Endothelial cell of umbilical vein (primary cell): ENCODE measurements around the gene YTHDF2. TPM values are rescaled to one million over a fixed set of nuclear protein-coding genes. Genes with fewer than 3 reads are reported as not detected.
"Not testable (repeated sequence)": the region's sequence is repeated elsewhere in the genome, so short reads cannot be mapped to it uniquely, and the experiment has no call there.

Experiments used
- BruUV-seq: library from RNA; stranded (reverse); fragments of 400-500 nt; replicated peaks from 2 replicates; lab custom pipeline; 2021; lab: Mats Ljungman, UMichigan
- CTCF ChIA-PET: fragments of 300-600, 350-600 bp; sonication (Branson Sonifier 250); formaldehyde crosslinking; loops from one replicate; lab custom pipeline; 2021; ENCODE audit warnings: antibody characterized with exemption, inconsistent platforms; lab: Charles Lee
- POLR2A ChIA-PET: fragments of 300-600, 350-600 bp; sonication (Branson Sonifier 250); formaldehyde crosslinking; loops from one replicate; lab custom pipeline; 2021; ENCODE audit warnings: antibody characterized with exemption, inconsistent platforms; lab: Charles Lee
- DNase-seq: peaks from one replicate; pipeline ENCODE4 v3.0.0-alpha.2; 2011; ENCODE audit warnings: low read depth, low spot score
- FAIRE-seq: peaks from 2 replicates; lab custom pipeline; 2011; peaks lifted over from hg19 to GRCh38; lab: Jason Lieb, UNC
- H2AFZ ChIP-seq: 2 replicates; pipeline ENCODE4 v1.6.0; 2012; ENCODE audit warnings: low read depth, low read length, control low read depth, inconsistent platforms
- H3K27ac ChIP-seq: 2 replicates; pipeline ENCODE4 v1.5.1; 2011; ENCODE audit warnings: low read depth, mild to moderate bottlenecking, control low read depth, low read length, moderate library complexity; ENCODE audit not compliant: insufficient read depth
- H3K27me3 ChIP-seq, 2 experiments: 2 replicates each; pipeline versions ENCODE4 v1.6.0 to v1.6.1; 2011; ENCODE audit warnings: low read length in 2 of 2, mixed read lengths in 1 of 2; ENCODE audit not compliant: control insufficient read depth in 2 of 2, insufficient read depth in 2 of 2
- H3K36me3 ChIP-seq, 2 experiments: 2 replicates in 1 of 2; 3 replicates in 1 of 2; pipeline ENCODE4 v1.5.1; 2011; ENCODE audit warnings: low read length in 2 of 2, mild to moderate bottlenecking in 1 of 2, moderate library complexity in 1 of 2; ENCODE audit not compliant: control insufficient read depth in 2 of 2, insufficient read depth in 2 of 2; ENCODE audit errors: extremely low read depth in 1 of 2
- H3K4me1 ChIP-seq: 3 replicates; pipeline ENCODE4 v1.5.1; 2011; ENCODE audit warnings: mild to moderate bottlenecking, low read length; ENCODE audit not compliant: control insufficient read depth, insufficient read depth; ENCODE audit errors: extremely low read depth
- H3K4me2 ChIP-seq: 2 replicates; pipeline ENCODE4 v1.6.1; 2011; ENCODE audit warnings: low read length, control low read depth, mixed read lengths; ENCODE audit not compliant: insufficient read depth
- H3K4me3 ChIP-seq, 3 experiments: fragments of 200-600 bp in 1 of 3; sonication (generic), shearing (Covaris generic) in 1 of 3; replicated peaks in 1 of 3; 2 replicates each; pipeline ENCODE4 v1.5.1; 2011 to 2016; ENCODE audit warnings: control low read depth in 3 of 3, low read length in 3 of 3, mild to moderate bottlenecking in 2 of 3, inconsistent platforms in 1 of 3, low read depth in 1 of 3, moderate library complexity in 1 of 3; ENCODE audit not compliant: insufficient read depth in 1 of 3
- H3K79me2 ChIP-seq: 2 replicates; pipeline ENCODE4 v1.6.0; 2012; ENCODE audit warnings: low read length, inconsistent platforms; ENCODE audit not compliant: control insufficient read depth, insufficient read depth
- H3K9ac ChIP-seq: replicated peaks from 2 replicates; pipeline ENCODE3; 2011; ENCODE audit warnings: low read length, control low read depth; ENCODE audit not compliant: insufficient read depth; ENCODE audit errors: extremely low read depth
- H3K9me1 ChIP-seq: replicated peaks from 3 replicates; pipeline ENCODE4 v1.6.0; 2011; ENCODE audit warnings: mild to moderate bottlenecking, low read length; ENCODE audit not compliant: control insufficient read depth, insufficient read depth; ENCODE audit errors: extremely low read depth
- H3K9me3 ChIP-seq: replicated peaks from 2 replicates; pipeline ENCODE4 v1.5.1; 2012; ENCODE audit warnings: low read length, inconsistent platforms; ENCODE audit not compliant: control insufficient read depth, insufficient read depth
- H4K20me1 ChIP-seq: replicated peaks from 2 replicates; pipeline ENCODE3; 2011; ENCODE audit warnings: mild to moderate bottlenecking, low read length; ENCODE audit not compliant: control insufficient read depth, insufficient read depth; ENCODE audit errors: extremely low read depth
- FOS ChIP-seq: IDR thresholded peaks from 2 replicates; pipeline ENCODE4 v1.6.1; 2011; ENCODE audit warnings: mild to moderate bottlenecking, low read length, moderate library complexity, borderline replicate concordance; ENCODE audit not compliant: insufficient read depth
- GATA2 ChIP-seq: IDR thresholded peaks from 2 replicates; pipeline ENCODE4 v1.7.0; 2011; ENCODE audit warnings: low read depth, mild to moderate bottlenecking, moderate library complexity, mixed read lengths, low read length; ENCODE audit not compliant: insufficient read length, insufficient read depth
- JUN ChIP-seq: IDR thresholded peaks from 2 replicates; pipeline ENCODE4 v1.6.1; 2011; ENCODE audit warnings: borderline replicate concordance, low read depth; ENCODE audit not compliant: insufficient read length, insufficient read depth
- POLR2A ChIP-seq: IDR thresholded peaks from 2 replicates; pipeline ENCODE4 v1.6.1; 2012; ENCODE audit warnings: low read depth, mild to moderate bottlenecking, control low read depth, low read length
- POLR2AphosphoS5 ChIP-seq: IDR thresholded peaks from 2 replicates; pipeline ENCODE4 v1.6.1; 2012; ENCODE audit warnings: low read depth, mild to moderate bottlenecking, control low read depth, low read length, moderate library complexity; ENCODE audit not compliant: insufficient read depth
- dilution Hi-C: fragments of 300-500 bp; cut with MboI; formaldehyde crosslinking; loops from one replicate; pipeline ENCODE4 v1.15.0; 2019; ENCODE audit warnings: low sequenced_read_pairs; ENCODE audit not compliant: extremely low pct_ligation_motif_present
- intact Hi-C: fragments of 100-400 bp; cut with micrococcal nuclease; formaldehyde crosslinking; loops from one replicate; pipeline ENCODE4 v1.10.0; 2022
- polyA plus RNA-seq, 4 experiments: library from polyadenylated mRNA; depleted of rRNA in 3 of 4; stranded (reverse) in 3 of 4; unstranded in 1 of 4; fragments of >200 nt; gene quantifications; 2 replicates each; pipeline versions ENCODE4 v1.2.1 to v1.2.3, GENCODE V29; 2011 to 2012; ENCODE audit warnings: missing spikeins in 1 of 4
- total RNA-seq: library from RNA; stranded (reverse); gene quantifications from 2 replicates; pipeline ENCODE4 v1.2.3, GENCODE V29; 2021
- TF ChIP-seq, protein P1 (sequence below): IDR thresholded peaks from 2 replicates; pipeline ENCODE4 v1.6.1; 2011; ENCODE audit not compliant: insufficient read depth, insufficient read length
- TF ChIP-seq, protein P2 (sequence below), 2 donors: IDR thresholded peaks; 1 replicate in 1 of 2; 2 replicates in 1 of 2; pipeline ENCODE4 v1.5.1; 2011; ENCODE audit warnings: low read length in 2 of 2, mild to moderate bottlenecking in 2 of 2, moderate library complexity in 2 of 2, control low read depth in 1 of 2, inconsistent platforms in 1 of 2, low read depth in 1 of 2; ENCODE audit not compliant: insufficient read depth in 1 of 2; ENCODE audit errors: extremely low read depth in 1 of 2

The YTHDF2 gene
- total and polyA plus RNA-seq, 2 donors (not counting 3 experiments of a cell fraction or from before 2014, with no cell fraction given) = 72.4 to 105 TPM

DNA sequence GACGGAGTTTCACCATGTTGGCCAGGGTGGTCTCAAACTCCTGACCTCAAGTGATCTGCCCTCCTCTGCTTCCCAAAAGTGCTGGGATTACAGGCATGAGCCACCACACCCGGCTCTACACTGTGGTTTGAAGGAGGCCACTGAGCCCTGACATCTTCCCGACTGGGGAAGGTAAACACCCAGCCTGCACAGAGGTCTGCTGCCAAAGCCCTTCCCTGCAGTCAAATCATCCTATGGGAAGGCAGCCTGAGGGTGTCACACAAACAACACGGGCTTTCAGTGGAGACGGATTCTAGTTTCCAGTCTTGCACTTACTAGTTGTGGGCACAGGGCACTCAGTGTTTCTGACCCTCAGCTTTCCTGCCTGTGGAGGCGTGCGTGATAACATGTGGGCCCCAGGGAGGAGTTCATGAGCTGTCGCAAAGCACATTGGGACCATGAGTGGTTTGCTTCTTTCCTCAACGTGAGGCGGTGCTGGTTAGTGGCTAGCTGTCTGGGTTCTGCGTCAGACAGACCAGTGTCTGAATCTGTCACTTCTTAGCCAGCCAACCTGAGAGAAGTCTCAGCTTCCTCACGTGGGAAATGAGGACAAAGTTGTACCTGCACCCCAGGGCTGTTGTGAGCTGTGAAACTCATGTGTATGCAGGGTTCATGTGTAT lies 53.8 kb downstream of the YTHDF2 start:
- ChIA-PET CTCF (interaction anchor here (0.7 kb wide), 1 partner anchor 87 kb away, joined by 4 read pairs; no protein-coding TSS in a partner anchor), POLR2A (no interaction called here)
- H3K9ac ChIP-seq = no peak overlapping the region
- H3K79me2 ChIP-seq = no peaks in the 10 kb centered on the region
- H3K4me3 ChIP-seq = no peak overlapping the region
- no peaks in the 10 kb centered on the region for H3K9me3 ChIP-seq
- no peak overlapping the region for H3K27ac ChIP-seq
- H4K20me1 ChIP-seq = no peaks in the 10 kb centered on the region
- intact Hi-C loops = no loop called here
- H3K9me1 ChIP-seq = no peaks in the 10 kb centered on the region
- H3K4me1 ChIP-seq = no peaks in the 10 kb centered on the region
- H2AFZ ChIP-seq = no peak overlapping the region
- H3K27me3 ChIP-seq = peaks cover 0 to 2% of the 10 kb centered on the region in 2 experiments
- FAIRE-seq (no peak), DNase-seq (no peak)
- no peak for TF ChIP-seq GATA2
- no peak for TF ChIP-seq FOS
- TF ChIP-seq POLR2A = no peak
- no peak for TF ChIP-seq POLR2AphosphoS5
- TF ChIP-seq JUN = no peak
- TF ChIP-seq, protein P1, sequence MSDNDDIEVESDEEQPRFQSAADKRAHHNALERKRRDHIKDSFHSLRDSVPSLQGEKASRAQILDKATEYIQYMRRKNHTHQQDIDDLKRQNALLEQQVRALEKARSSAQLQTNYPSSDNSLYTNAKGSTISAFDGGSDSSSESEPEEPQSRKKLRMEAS = no peak
- TF ChIP-seq, protein P2, sequence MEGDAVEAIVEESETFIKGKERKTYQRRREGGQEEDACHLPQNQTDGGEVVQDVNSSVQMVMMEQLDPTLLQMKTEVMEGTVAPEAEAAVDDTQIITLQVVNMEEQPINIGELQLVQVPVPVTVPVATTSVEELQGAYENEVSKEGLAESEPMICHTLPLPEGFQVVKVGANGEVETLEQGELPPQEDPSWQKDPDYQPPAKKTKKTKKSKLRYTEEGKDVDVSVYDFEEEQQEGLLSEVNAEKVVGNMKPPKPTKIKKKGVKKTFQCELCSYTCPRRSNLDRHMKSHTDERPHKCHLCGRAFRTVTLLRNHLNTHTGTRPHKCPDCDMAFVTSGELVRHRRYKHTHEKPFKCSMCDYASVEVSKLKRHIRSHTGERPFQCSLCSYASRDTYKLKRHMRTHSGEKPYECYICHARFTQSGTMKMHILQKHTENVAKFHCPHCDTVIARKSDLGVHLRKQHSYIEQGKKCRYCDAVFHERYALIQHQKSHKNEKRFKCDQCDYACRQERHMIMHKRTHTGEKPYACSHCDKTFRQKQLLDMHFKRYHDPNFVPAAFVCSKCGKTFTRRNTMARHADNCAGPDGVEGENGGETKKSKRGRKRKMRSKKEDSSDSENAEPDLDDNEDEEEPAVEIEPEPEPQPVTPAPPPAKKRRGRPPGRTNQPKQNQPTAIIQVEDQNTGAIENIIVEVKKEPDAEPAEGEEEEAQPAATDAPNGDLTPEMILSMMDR (IDR thresholded peaks at IDR 0.05; ENCODE audit: extremely low read depth in 1 of 2, insufficient read depth in 1 of 2, low read depth in 1 of 2, low read length in 2 of 2) = no peak
- no peaks in the 10 kb centered on the region for H3K36me3 ChIP-seq
- no peak overlapping the region for H3K4me2 ChIP-seq
- dilution Hi-C loops = no loop called here
- no TSS peak for BruUV-seq

DNA sequence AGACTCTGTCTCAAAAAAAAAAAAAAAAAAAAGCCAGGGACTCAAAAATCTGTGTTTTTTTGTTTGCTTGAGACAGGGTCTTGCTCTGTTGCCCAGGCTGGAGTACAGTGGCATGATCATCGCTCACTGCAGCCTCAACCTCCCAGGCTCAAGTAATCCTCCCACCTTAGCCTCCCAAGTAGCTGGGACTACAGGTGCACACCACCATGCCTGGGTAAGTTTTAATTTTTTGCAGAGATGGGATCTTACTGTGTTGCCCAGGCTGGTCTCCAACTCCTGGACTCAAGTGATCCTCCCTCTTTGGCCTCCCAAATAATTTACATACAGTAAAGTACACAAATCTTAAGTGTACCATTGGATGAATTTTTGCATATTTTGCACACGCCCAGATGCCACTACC lies 55.2 kb downstream of the YTHDF2 start:
- H2AFZ ChIP-seq, H3K9me1 ChIP-seq, H3K4me2 ChIP-seq, H3K4me3 ChIP-seq, BruUV-seq, intact Hi-C loops, H3K27me3 ChIP-seq, H3K4me1 ChIP-seq, H4K20me1 ChIP-seq, H3K9me3 ChIP-seq, H3K27ac ChIP-seq, H3K79me2 ChIP-seq, H3K36me3 ChIP-seq, DNase-seq, FAIRE-seq, H3K9ac ChIP-seq, POLR2A ChIA-PET, dilution Hi-C loops: not testable (repeated sequence)
- CTCF ChIA-PET = interaction anchor here (1.0 kb wide), 1 partner anchor 85 kb away, joined by 3 read pairs; no protein-coding TSS in a partner anchor
